Uterus (tissue), 4 donors: ENCODE results near the gene ZNF70. TPM values are rescaled to one million over a fixed set of nuclear protein-coding genes. Genes with fewer than 3 reads are reported as not detected.

ENCODE experiments used
- DNase-seq, 2 donors: peaks; one replicate each; pipeline ENCODE4 v3.0.0-alpha.2; 2019 to 2020
- H3K27ac ChIP-seq, 2 donors: fragments of 200-600 bp; sonication (generic); 1 replicate in 1 of 2; 2 replicates in 1 of 2; pipeline ENCODE4 v1.5.1; 2016 to 2018
- H3K27me3 ChIP-seq, 2 donors: fragments of 200-600 bp; sonication (generic); one replicate each; pipeline ENCODE4 v1.5.1; 2018 to 2019; ENCODE audit warnings: control low read depth in 1 of 2
- H3K36me3 ChIP-seq, 2 donors: fragments of 200-600 bp; sonication (generic); one replicate each; pipeline ENCODE4 v1.5.1; 2019; ENCODE audit warnings: control low read depth in 1 of 2
- H3K4me1 ChIP-seq, 2 donors: fragments of 200-600 bp; sonication (generic); one replicate each; pipeline ENCODE4 v1.5.1; 2018 to 2019; ENCODE audit warnings: control low read depth in 1 of 2
- H3K4me3 ChIP-seq, 2 donors: fragments of 200-600 bp; sonication (generic); 1 replicate in 1 of 2; 2 replicates in 1 of 2; pipeline ENCODE4 v1.5.1; 2018 to 2019; ENCODE audit warnings: mild to moderate bottlenecking in 1 of 2
- H3K9me3 ChIP-seq, 2 donors: fragments of 200-600 bp; sonication (generic); one replicate each; pipeline ENCODE4 v1.5.1; 2019; ENCODE audit warnings: control low read depth in 1 of 2
- CTCF ChIP-seq, 4 experiments: fragments of 200-600 bp in 2 of 4; fragments of 450-650 bp in 2 of 4; sonication (generic) in 2 of 4; IDR thresholded peaks; one replicate each; pipeline ENCODE4 v1.5.1; 2016 to 2019; ENCODE audit warnings: antibody characterized with exemption in 4 of 4, mild to moderate bottlenecking in 2 of 4, moderate library complexity in 1 of 4
- POLR2A ChIP-seq, 2 donors: fragments of 450-650 bp; IDR thresholded peaks; one replicate each; pipeline ENCODE4 v1.6.1; 2016; ENCODE audit warnings: antibody characterized with exemption in 2 of 2, mild to moderate bottlenecking in 1 of 2, moderate library complexity in 1 of 2
- intact Hi-C: fragments of 100-400 bp; cut with DNase I; formaldehyde crosslinking; loops from one replicate; pipeline ENCODE4 v1.15.1; 2023; ENCODE audit warnings: low total_unique reads
- total RNA-seq, 4 donors: library from RNA; depleted of rRNA in 3 of 4; stranded (reverse); fragments of >200 nt in 3 of 4; gene quantifications; one replicate each; pipeline versions ENCODE4 v1.1.0 to v1.2.4, GENCODE V29; 2014 to 2023
- donor health status: DM: yes; HTN: yes; CAD: no.

ZNF70 gene
- total RNA-seq, 4 donors from 2014 or later, result 3.6 to 13.8 (median 6.2) TPM

DNA sequence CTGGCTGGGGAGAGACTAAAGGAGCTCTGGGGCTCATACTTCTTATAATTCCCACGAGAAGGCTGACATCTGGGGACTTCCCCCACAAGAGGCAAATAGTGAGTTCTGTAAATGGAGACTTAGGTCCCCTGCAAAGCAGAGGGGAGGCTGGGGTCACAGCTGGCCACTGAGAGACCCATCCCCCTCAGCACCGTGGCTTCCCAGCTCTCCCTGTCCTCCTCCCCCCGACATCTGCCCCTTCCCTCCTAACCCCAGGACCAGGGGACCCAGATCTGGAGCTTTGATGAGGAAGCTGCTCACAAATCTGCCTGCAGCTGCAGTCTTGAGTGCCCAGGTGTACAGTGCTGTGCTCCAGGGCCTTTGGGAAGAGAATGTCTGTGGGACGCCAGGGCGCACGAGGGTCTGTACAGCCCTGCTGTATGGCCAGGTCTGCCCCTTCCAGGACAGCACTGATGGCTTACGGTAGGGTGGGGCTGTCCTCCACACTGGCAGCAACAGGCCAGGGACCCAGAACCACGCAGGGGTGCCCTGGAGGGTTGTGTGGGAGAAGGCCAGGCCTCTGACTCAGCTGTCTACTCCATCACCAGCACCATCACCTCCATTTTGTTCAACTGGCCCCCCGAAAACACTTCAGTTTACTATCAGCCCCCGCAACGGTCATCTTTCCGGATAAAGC is 59.0 kb downstream of the ZNF70 start:
- no peaks in the 10 kb centered on the region for H3K4me1 ChIP-seq
- H3K36me3 ChIP-seq, result no peaks in the 10 kb centered on the region
- TF ChIP-seq CTCF (IDR thresholded peaks at IDR 0.05) (no peak), POLR2A (IDR thresholded peaks at IDR 0.05) (no peak)
- DNase-seq, result no peak
- no peaks in the 10 kb centered on the region for H3K27me3 ChIP-seq
- no peaks in the 10 kb centered on the region for H3K9me3 ChIP-seq
- intact Hi-C loops, result no loop called here
- H3K4me3 ChIP-seq, result no peak overlapping the region
- no peak overlapping the region for H3K27ac ChIP-seq

DNA sequence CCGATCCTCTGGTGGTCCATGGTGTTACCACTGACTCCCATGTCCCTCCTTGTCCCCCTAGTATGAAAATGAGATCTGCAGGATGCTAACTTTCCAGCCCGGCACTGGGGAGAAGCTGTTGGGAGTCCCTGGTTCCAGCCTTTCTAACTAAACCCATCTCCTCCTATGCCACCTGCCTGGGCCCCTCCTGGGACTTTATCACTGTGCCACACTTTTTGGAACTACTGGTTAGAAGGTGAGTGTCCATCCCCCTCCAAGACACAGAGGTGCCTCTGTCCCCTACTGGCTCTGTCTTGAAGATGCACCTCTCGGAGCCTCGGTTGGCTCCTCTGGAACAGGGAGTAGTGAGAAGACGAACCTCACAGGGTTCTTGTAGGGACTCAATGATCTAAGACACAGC is 60.2 kb downstream of the ZNF70 start, which contains the start of gene RGL4:
Gene RGL4, plus strand, starts transcription at position 301 of the 400 bp plus-strand sequence. CDS start 1,018 bp downstream, outside the sequence.
- Histone ChIP-seq H3K4me1 (no peaks in the 10 kb centered on the region), H3K27me3 (no peaks in the 10 kb centered on the region), H3K9me3 (no peaks in the 10 kb centered on the region), H3K27ac (no peak within 1 kb of the TSS), H3K36me3 (no peaks in the 10 kb centered on the region), H3K4me3 (no peak within 1 kb of the TSS)
- DNase-seq, result no peak
- intact Hi-C loops, result no loop called here
- TF ChIP-seq CTCF (IDR thresholded peaks at IDR 0.05) (no peak), POLR2A (IDR thresholded peaks at IDR 0.05) (no peak)

DNA sequence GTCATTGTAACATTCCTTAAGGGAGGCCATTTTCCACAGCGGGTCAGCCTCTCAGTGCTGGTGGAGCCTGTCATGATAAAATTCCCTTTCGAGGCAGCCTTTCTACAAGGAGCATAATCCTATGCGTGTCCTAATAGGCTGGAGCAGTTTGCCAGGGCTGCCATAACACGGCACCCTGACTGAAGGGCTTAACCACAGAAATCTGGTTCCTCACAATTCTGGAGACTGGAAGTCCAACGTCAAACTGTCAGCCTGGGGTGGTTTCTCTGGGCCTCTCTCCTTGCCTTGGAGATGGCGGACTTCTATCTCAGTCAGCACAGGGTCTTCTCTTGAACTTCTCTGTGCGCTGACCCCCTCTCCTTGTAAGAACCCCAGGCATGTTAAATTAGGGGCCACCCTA is 61.5 kb downstream of the ZNF70 start:
- Histone ChIP-seq H3K36me3 (no peaks in the 10 kb centered on the region), H3K27me3 (no peaks in the 10 kb centered on the region), H3K4me3 (no peak overlapping the region), H3K27ac (no peak overlapping the region), H3K4me1 (peaks cover 0 to 3% of the 10 kb centered on the region in 2 donors), H3K9me3 (no peaks in the 10 kb centered on the region)
- no peak for DNase-seq
- no peak for TF ChIP-seq POLR2A (IDR thresholded peaks at IDR 0.05)
- TF ChIP-seq CTCF (IDR thresholded peaks at IDR 0.05), result no peak
- intact Hi-C loops, result no loop called here

Other genes with a start within 250 kb of the ZNF70 start
- under 1 TPM in 1 of 4 donors, not detected in 3; 0.48 TPM for gene IGLL1, start 170.8 kb downstream of the ZNF70 start, total RNA-seq
- 1 to 10 TPM in 1 of 4 donors, not detected in 3; 1.4 TPM for gene DRICH1, start 118.8 kb downstream of the ZNF70 start, total RNA-seq
- under 1 TPM in 1 of 4 donors, not detected in 3; 0.21 TPM for gene RGL4, start 60.1 kb downstream of the ZNF70 start, total RNA-seq
- not detected for gene VPREB3, start 3.3 kb upstream of the ZNF70 start, total RNA-seq
- gene C22orf15, start 11.9 kb upstream of the ZNF70 start, total RNA-seq, result under 1 TPM in 2 of 4 donors, not detected in 2; 0.41 to 0.55 TPM
- gene CHCHD10, start 16.9 kb upstream of the ZNF70 start, total RNA-seq, result 10 to 100 TPM in 1 of 4 donors, under 1 TPM in 1, not detected in 2; 0.88 to 21.0 TPM
- gene MMP11, start 21.7 kb upstream of the ZNF70 start, total RNA-seq, result 10 to 100 TPM in 1 of 4 donors, 1 to 10 TPM in 2, not detected in 1; 7.6 to 35.8 (median 8.7) TPM
- gene SMARCB1, start 35.9 kb upstream of the ZNF70 start, total RNA-seq, result 10 to 100 TPM; 39.1 to 64.4 (median 51.6) TPM
- 1 to 10 TPM in 1 of 4 donors, under 1 TPM in 1, not detected in 2; 0.95 to 1.2 TPM for gene DERL3, start 87.9 kb upstream of the ZNF70 start, total RNA-seq
- gene SLC2A11, start 106.8 kb upstream of the ZNF70 start, total RNA-seq, result 10 to 100 TPM in 3 of 4 donors, under 1 TPM in 1; under 0.01 to 63.3 (median 15.0) TPM
- gene MIF, start 143.3 kb upstream of the ZNF70 start, total RNA-seq, result 100 to 1,000 TPM in 2 of 4 donors, 10 to 100 TPM in 2; 77.1 to 189 (median 124) TPM
- gene GSTT2B, start 210.1 kb upstream of the ZNF70 start, total RNA-seq, result 1 to 10 TPM; 2.1 to 7.6 (median 4.9) TPM
- 1 to 10 TPM in 1 of 4 donors, under 1 TPM in 2, not detected in 1; 0.26 to 3.4 (median 0.48) TPM for gene DDTL, start 215.8 kb upstream of the ZNF70 start, total RNA-seq
- gene DDT, start 223.3 kb upstream of the ZNF70 start, total RNA-seq, result 10 to 100 TPM; 26.5 to 58.7 (median 48.0) TPM
- not detected for gene GSTT2, start 229.0 kb upstream of the ZNF70 start, total RNA-seq